ENCODE data around the gene TMEM215.
"Not testable (repeated sequence)": the region's sequence is repeated elsewhere in the genome, so short reads cannot be mapped to it uniquely, and the experiment has no call there.

Gene TMEM215

GRCh38 chr9:32783168-32783891 lies at the start of gene TMEM215:
Gene TMEM215 (plus strand): TSS chr9:32783540. CDS start chr9:32784184, 644 bp downstream.
- FAIRE-seq (no peak), DNase-seq (ENCODE audit: low spot score) (peak; percentile 66)

- DNase-seq (ENCODE audit: low spot score) = no peak
- no peak for FAIRE-seq
Measured at GRCh38 chr9:32735476-32735875, 47.9 kb upstream of the TMEM215 start.

- FAIRE-seq (no peak), DNase-seq (ENCODE audit: low spot score) (no peak)
Measured at GRCh38 chr9:32737378-32737777, 46.0 kb upstream of the TMEM215 start.

GRCh38 chr9:32738501-32739172 lies 44.7 kb upstream of the TMEM215 start:
- FAIRE-seq (no peak), DNase-seq (ENCODE audit: low spot score) (peak; percentile 47)

- peak; percentile 60 for DNase-seq (ENCODE audit: low spot score)
- no peak for FAIRE-seq
Measured at GRCh38 chr9:32741706-32742105, 41.6 kb upstream of the TMEM215 start.

GRCh38 chr9:32742296-32742695 lies 41.0 kb upstream of the TMEM215 start:
- no peak for FAIRE-seq
- peak; percentile 32 for DNase-seq (ENCODE audit: low spot score)

- FAIRE-seq (no peak), DNase-seq (ENCODE audit: low spot score) (no peak)
Measured at GRCh38 chr9:32748013-32748412, 35.3 kb upstream of the TMEM215 start.

GRCh38 chr9:32755730-32756129 lies 27.6 kb upstream of the TMEM215 start:
- DNase-seq (ENCODE audit: low spot score) (no peak), FAIRE-seq (no peak)

GRCh38 chr9:32764139-32764538 lies 19.2 kb upstream of the TMEM215 start:
- no peak for FAIRE-seq
- DNase-seq (ENCODE audit: low spot score) = no peak

- FAIRE-seq = no peak
- no peak for DNase-seq (ENCODE audit: low spot score)
Measured at GRCh38 chr9:32775283-32775682, 8.1 kb upstream of the TMEM215 start.

- no peak for FAIRE-seq
Measured at GRCh38 chr9:32776201-32776600, 7.1 kb upstream of the TMEM215 start.

GRCh38 chr9:32782476-32783167 lies 718 bp upstream of the TMEM215 start:
- FAIRE-seq (no peak), DNase-seq (ENCODE audit: low spot score) (no peak)

More at GRCh38 chr9:32776201-32776600, 7.1 kb upstream of the TMEM215 start:
- DNase-seq (ENCODE audit: low spot score) = no peak

- FAIRE-seq (no peak), DNase-seq (ENCODE audit: low spot score) (no peak)
Measured at GRCh38 chr9:32787816-32788215, 4.5 kb downstream of the TMEM215 start.

GRCh38 chr9:32796015-32796414 lies 12.7 kb downstream of the TMEM215 start:
- DNase-seq (ENCODE audit: low spot score); FAIRE-seq: not testable (repeated sequence)

- DNase-seq (ENCODE audit: low spot score) (no peak), FAIRE-seq (no peak)
Measured at GRCh38 chr9:32801530-32801929, 18.2 kb downstream of the TMEM215 start.

GRCh38 chr9:32807217-32807616 lies 23.9 kb downstream of the TMEM215 start:
- FAIRE-seq = no peak
- no peak for DNase-seq (ENCODE audit: low spot score)

- DNase-seq (ENCODE audit: low spot score) (no peak), FAIRE-seq (no peak)
Measured at GRCh38 chr9:32811246-32811645, 27.9 kb downstream of the TMEM215 start.

- FAIRE-seq = no peak
- DNase-seq (ENCODE audit: low spot score) = no peak
Measured at GRCh38 chr9:32820322-32820721, 37.0 kb downstream of the TMEM215 start.

- FAIRE-seq (no peak), DNase-seq (ENCODE audit: low spot score) (no peak)
Measured at GRCh38 chr9:32823101-32823500, 39.8 kb downstream of the TMEM215 start.

- DNase-seq (ENCODE audit: low spot score) = no peak
- no peak for FAIRE-seq
Measured at GRCh38 chr9:32823551-32823950, 40.2 kb downstream of the TMEM215 start.

GRCh38 chr9:32825203-32825602 lies 41.9 kb downstream of the TMEM215 start:
- DNase-seq (ENCODE audit: low spot score) (no peak), FAIRE-seq (no peak)

GRCh38 chr9:32828861-32829260 lies 45.5 kb downstream of the TMEM215 start:
- FAIRE-seq = no peak
- DNase-seq (ENCODE audit: low spot score) = no peak

Data from urothelium cell line (cell line).